GM18907 (cell line): ENCODE results near the gene PALLD.

ENCODE experiments used
- ATAC-seq: cut with Tn5 transposase; IDR thresholded peaks from one replicate; pipeline ENCODE4 v1.9.1; 2021; ENCODE audit warnings: mild to moderate bottlenecking, moderate library complexity; ENCODE audit not compliant: unreplicated experiment

The PALLD gene

GRCh38 chr4:168555437-168555836 is 58.6 kb downstream of the PALLD start:
- no peak for ATAC-seq

- no peak for ATAC-seq
These were observed 60.8 kb downstream of the PALLD start for GRCh38 chr4:168557658-168558057.

GRCh38 chr4:168558599-168558998 is 61.7 kb downstream of the PALLD start:
- ATAC-seq = no peak

- no peak for ATAC-seq
These were observed 63.6 kb downstream of the PALLD start for GRCh38 chr4:168560184-168561180.

- no peak for ATAC-seq
These were observed 65.3 kb downstream of the PALLD start for GRCh38 chr4:168562041-168562571.

- ATAC-seq = no peak
These were observed 67.2 kb downstream of the PALLD start for GRCh38 chr4:168564023-168564422.

- no peak for ATAC-seq
These were observed 68.3 kb downstream of the PALLD start for GRCh38 chr4:168565130-168565529.

GRCh38 chr4:168566726-168567125 is 69.9 kb downstream of the PALLD start:
- ATAC-seq = no peak

GRCh38 chr4:168569066-168569930 is 72.4 kb downstream of the PALLD start:
- ATAC-seq = no peak

- no peak for ATAC-seq
These were observed 73.1 kb downstream of the PALLD start for GRCh38 chr4:168569931-168570276.

- ATAC-seq = no peak
These were observed 73.6 kb downstream of the PALLD start for GRCh38 chr4:168570466-168570865.

- ATAC-seq = no peak
These were observed 75.2 kb downstream of the PALLD start for GRCh38 chr4:168572002-168572401.

GRCh38 chr4:168573870-168574269 is 77.0 kb downstream of the PALLD start:
- ATAC-seq = no peak

- no peak for ATAC-seq
These were observed 77.9 kb downstream of the PALLD start for GRCh38 chr4:168574581-168575295.

- ATAC-seq = no peak
These were observed 78.6 kb downstream of the PALLD start for GRCh38 chr4:168575473-168575872.

GRCh38 chr4:168577624-168578023 is 80.8 kb downstream of the PALLD start:
- ATAC-seq = no peak

- no peak for ATAC-seq
These were observed 83.4 kb downstream of the PALLD start for GRCh38 chr4:168580228-168580627.

- ATAC-seq = peak; percentile 63
These were observed 87.5 kb downstream of the PALLD start for GRCh38 chr4:168584321-168584771.

GRCh38 chr4:168585168-168586091 is 88.6 kb downstream of the PALLD start:
- ATAC-seq = peak; percentile 93

GRCh38 chr4:168586926-168587325 is 90.1 kb downstream of the PALLD start:
- no peak for ATAC-seq
